Stimulated activated naive CD4-positive, alpha-beta T cell (primary cell): ENCODE measurements around the gene GPR55.

ENCODE experiments used
- DNase-seq, 6 experiments: peaks; one replicate each; lab custom pipeline; 2025; lab: John Stamatoyannopoulos, UW

GPR55 gene

GRCh38 chr2:230879891-230880290, 45.2 kb downstream of the GPR55 start:
- no peak for DNase-seq

- DNase-seq: no peak
These were observed 45.7 kb downstream of the GPR55 start for GRCh38 chr2:230879271-230879882.

DNA sequence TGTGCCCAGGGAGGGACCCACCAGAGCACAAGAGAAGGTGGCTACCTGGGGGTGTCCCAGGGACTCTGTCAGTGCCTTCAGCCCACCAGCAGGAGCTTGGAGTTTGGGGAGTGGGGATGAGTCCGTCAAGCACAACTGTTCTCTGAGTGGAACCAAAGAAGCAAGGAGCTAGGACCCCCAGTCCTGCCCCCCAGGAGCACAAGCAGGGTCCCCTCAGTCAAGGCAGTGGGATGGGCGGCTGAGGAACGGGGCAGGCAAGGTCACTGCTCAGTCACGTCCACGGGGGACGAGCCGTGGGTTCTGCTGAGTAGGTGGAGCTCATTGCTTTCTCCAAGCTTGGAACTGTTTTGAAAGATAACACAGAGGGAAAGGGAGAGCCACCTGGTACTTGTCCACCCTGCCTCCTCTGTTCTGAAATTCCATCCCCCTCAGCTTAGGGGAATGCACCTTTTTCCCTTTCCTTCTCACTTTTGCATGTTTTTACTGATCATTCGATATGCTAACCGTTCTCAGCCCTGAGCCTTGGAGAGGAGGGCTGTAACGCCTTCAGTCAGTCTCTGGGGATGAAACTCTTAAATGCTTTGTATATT, 46.3 kb downstream of the GPR55 start:
- DNase-seq: no peak

- DNase-seq: peak in 1 of 6 experiments; percentile 14
These were observed 47.1 kb downstream of the GPR55 start for GRCh38 chr2:230877759-230878598.

DNA sequence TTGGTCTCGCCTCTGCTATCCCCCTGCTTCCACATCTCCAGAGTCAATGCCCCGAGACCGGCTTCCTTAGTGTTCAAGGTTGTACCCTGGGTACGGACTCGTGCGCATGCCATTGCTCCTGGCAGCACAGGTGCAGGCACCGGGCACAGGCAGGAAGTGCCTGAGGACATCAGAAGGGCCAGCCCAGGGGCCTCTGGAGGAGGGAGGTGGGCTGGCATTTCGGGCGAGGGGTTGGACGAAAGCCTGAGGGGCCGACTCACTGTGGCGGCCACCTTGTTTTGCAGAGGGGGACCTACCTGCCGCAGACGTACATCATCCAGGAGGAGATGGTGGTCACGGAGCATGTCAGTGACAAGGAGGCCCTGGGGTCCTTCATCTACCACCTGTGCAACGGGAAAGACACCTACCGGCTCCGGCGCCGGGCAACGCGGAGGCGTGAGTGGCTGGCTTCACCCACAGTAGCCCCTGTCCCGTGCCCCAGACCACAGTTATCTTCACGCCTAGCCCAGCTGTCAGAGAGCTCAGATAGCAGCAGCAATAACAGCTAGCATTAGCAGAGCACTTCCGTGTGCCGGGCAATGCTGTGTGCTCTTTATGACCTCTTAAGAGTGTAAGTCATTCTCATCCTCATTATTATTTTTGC, 47.8 kb downstream of the GPR55 start:
- no peak for DNase-seq

- DNase-seq: no peak
These were observed 49.4 kb downstream of the GPR55 start for GRCh38 chr2:230875347-230876315.

- no peak for DNase-seq
These were observed 50.2 kb downstream of the GPR55 start for GRCh38 chr2:230874876-230875275.

DNA sequence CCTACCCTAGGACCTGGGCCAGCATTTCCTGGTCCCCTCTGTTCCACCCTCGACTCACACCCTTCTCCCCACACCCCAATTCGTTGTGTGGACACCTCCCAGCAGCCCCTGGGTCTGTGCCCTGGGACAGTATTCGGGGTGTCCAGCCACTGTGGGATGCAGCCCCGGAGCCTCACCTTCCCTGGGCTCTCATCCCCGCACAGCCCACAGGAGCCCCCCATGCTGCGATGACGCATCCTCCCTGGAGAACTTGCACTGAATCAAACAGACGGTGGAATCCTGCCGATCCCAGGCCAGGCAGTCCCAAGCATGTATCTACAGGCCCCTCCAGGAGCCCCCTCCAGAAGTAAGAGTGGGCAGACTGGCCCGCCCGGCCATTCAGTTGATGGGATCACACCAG, 50.6 kb downstream of the GPR55 start:
- DNase-seq: no peak

DNA sequence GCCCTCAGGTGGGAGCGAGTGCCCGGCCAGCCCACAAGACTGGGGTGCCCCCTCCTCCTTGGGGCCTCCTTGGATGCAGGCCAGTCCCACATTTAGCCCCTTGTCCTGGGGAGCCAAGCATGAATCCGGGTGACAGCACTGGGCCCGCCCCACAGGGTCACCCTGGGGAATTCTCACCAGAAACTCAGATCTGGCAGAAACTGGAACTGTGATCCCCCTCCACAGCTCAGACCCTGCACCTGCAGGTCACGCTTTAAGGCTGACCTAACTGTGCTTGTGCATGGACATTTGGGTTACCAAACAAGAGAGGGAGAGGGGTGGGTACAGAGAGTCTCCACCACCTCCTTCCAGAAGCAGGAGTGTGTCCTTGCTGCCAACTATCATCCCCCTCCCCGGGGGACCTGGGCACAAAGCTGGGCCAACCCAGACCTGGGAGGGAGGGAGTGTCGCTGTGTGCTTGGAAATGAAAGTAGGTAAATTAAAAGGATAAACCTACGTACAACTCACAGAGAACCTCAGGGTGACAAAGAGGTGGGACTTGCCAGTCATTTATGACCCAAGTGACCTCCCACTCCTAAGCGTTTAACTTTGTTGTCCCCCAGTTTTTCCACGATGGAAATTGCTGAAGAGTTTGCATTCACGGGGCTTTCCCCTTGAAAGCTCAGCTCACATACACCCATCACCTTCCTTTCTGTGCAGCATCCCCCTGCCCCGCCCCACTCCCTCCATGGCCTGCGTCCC, 51.2 kb downstream of the GPR55 start:
- no peak for DNase-seq

DNA sequence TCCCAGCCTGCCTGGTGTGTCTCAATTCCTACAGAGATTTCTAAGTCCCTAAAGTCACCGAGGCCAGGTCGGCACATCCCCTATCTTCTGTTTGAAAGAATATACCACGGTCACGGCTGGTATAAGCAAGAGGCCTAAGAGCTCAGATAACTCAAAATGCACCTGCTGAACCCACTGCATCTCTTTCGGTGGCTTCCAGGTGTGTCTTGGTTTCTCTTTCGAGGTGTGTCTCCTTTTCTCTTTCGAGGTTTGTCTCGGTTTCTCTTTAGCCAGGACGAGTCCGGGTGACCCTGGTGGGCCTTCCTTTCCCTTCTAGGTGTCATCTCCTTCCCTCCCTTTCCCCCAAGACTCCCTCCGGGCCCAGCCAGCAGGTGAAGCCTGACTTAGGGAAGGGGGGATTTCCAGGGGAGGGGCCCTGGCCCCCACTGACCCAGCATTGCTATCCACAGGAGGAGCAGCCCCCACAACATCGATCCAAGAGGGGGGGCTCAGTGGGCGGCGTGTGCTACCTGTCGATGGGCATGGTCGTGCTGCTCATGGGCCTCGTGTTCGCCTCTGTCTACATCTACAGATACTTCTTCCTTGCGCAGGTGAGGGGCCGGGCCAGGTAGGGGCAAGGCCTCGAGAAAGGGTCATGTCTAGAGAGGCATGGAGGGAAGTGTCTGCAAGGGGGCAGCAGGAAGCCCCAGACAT, 51.9 kb downstream of the GPR55 start:
- no peak for DNase-seq

GRCh38 chr2:230872151-230872967, 52.7 kb downstream of the GPR55 start:
- no peak for DNase-seq

- DNase-seq: no peak
These were observed 53.5 kb downstream of the GPR55 start for GRCh38 chr2:230871361-230872150.

DNA sequence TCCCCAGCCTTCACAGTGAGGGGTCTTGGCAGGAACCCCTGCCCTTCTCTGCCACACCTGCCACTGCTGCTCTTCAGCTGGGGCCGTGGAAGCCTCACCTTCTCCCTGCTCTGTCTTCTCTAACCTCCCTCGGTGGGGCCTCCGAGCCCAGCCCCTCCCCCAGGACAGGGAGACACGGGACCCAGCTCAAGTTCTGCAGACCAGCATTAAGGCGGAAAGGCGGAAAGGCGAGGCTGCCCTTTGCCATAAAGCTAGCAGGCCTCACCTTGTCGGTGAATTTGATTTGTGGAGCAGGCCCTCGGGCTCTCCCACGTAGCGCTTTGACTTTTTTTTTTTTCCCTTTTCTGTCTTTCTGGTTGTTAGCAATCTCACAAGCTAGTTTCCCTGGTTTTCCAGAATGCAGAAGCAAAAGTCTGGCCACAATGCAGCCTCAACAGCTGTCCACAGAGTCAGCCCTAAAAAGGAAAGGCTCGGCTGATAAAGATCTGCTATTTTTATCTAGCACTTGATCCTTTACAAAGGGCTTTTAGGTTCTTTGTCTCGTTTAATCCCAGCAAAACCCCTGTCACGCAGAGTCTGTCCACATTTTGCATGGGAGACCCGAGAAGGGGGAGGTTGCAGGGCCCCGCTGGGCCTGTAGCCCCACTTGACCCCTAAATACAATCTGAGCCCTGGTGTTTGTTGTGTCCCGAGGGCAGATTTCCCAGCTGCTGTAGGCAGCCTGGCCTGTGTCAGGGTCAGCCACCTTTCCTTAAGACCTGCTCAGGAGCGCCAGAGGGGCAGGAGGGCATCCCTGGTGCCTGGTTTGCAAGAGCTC, 54.3 kb downstream of the GPR55 start:
- DNase-seq: no peak

DNA sequence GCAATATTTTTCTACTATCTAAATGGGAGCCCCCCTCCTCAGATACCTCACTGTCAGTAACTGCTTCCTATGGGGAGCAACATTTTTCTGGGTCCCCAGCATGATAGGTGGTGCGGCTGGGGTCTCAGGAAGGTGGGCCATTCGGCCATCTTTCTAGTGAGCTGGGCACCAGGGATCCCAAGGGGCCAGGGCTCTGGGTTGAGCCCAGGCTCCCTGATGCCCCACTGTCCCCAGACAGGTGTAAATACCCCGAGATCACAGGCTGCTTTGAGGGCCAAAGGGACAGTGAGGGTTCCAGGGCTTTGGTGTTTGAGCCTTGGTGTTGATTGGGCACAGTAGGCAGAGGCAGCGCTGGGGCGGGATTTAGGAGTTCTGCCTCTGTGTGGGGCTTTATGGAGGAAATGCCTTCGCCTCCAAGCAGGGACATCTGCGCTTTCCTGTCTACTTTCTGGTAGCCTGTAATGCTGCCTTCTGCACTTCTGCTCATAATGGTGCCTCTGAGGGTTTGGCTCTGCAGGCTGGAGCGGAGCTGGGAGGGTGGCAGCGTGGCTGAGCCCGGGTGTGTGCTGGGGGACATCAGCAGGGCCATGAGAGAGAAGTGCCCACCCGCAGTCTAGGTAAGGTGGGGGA, 55.0 kb downstream of the GPR55 start:
- no peak for DNase-seq

GRCh38 chr2:230868947-230869913, 55.8 kb downstream of the GPR55 start:
- DNase-seq: no peak
